ENCODE results near the gene ELN. TPM values are rescaled to one million over a fixed set of nuclear protein-coding genes. Genes with fewer than 3 reads are reported as not detected.

Gene ELN
- total and polyA plus RNA-seq, 2 experiments from 2014 or later: 539 to 698 TPM

DNA sequence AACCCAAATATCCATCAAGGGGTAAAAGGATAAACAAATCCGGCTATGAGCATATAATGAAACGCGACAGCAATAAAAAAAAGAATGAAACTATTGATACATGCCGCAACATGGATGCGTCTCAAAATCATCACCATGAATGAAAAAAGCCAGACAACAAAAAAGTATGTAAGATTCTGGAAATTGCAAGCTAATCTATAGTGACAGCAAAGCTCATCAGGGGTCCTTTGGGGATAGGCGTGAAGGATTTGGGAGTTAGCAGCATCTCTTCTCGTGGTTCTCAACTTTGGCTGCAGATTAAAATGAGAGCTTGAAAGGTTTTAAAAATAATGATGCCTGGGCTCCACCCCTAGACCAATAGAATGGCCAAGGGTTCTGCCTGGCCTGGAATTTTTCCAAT lies 46.0 kb upstream of the ELN start:
- H3K27ac ChIP-seq: no peak overlapping the region
- no peaks in the 10 kb centered on the region for H3K9me3 ChIP-seq (ENCODE audit: low read depth)
- TF ChIP-seq EZH2 (IDR thresholded peaks at IDR 0.05; ENCODE audit: insufficient read depth, poor library complexity, severe bottlenecking): no peak
- TF ChIP-seq EZH2phosphoT487 (IDR thresholded peaks at IDR 0.05; ENCODE audit: insufficient read depth, low read depth): no peak
- H3K27me3 ChIP-seq (replicated peaks; ENCODE audit: insufficient read depth): no peaks in the 10 kb centered on the region
- H3K79me2 ChIP-seq (ENCODE audit: insufficient read depth): no peaks in the 10 kb centered on the region
- no peak overlapping the region for H3K9ac ChIP-seq
- no peaks in the 10 kb centered on the region for H3K36me3 ChIP-seq (ENCODE audit: low read depth)
- H3K4me1 ChIP-seq (ENCODE audit: insufficient read depth): peaks cover 27% of the 10 kb centered on the region
- no peak overlapping the region for H3K4me3 ChIP-seq
- H4K20me1 ChIP-seq (ENCODE audit: insufficient read depth): no peaks in the 10 kb centered on the region
- in situ Hi-C loops (cut with MboI): no loop called here
- H3K9me2 ChIP-seq (ENCODE audit: insufficient read depth): no peaks in the 10 kb centered on the region
- no peaks in the 10 kb centered on the region; the same call in 1 of the 2 replicates for H3F3A ChIP-seq (ENCODE audit: insufficient read depth)
- DNase-seq: no peak
- WGBS, 2 experiments (ENCODE audit: low coverage in 1 of 2, low lambda C conversion rate in 2 of 2, missing lambda C conversion rate in 2 of 2): 49 to 50% methylated on average over 7 of the region's 7 CpGs
- H2AFZ ChIP-seq: no peak overlapping the region
- no peak overlapping the region for H3K4me2 ChIP-seq (ENCODE audit: unreplicated experiment)

- TF ChIP-seq EZH2 (IDR thresholded peaks at IDR 0.05; ENCODE audit: insufficient read depth, poor library complexity, severe bottlenecking): no peak
- TF ChIP-seq EZH2phosphoT487 (IDR thresholded peaks at IDR 0.05; ENCODE audit: insufficient read depth, low read depth): no peak
- in situ Hi-C loops (cut with MboI): no loop called here
- 66% methylated on average over 18 to 19 of the region's 22 CpGs for WGBS, 2 experiments (ENCODE audit: low coverage in 1 of 2, low lambda C conversion rate in 2 of 2, missing lambda C conversion rate in 2 of 2)
- Histone ChIP-seq H3K36me3 (ENCODE audit: low read depth) (no peaks in the 10 kb centered on the region), H3K9me3 (ENCODE audit: low read depth) (no peaks in the 10 kb centered on the region), H4K20me1 (ENCODE audit: insufficient read depth) (no peaks in the 10 kb centered on the region), H3F3A (ENCODE audit: insufficient read depth) (no peaks in the 10 kb centered on the region), H3K4me2 (ENCODE audit: unreplicated experiment) (no peak overlapping the region), H3K9me2 (ENCODE audit: insufficient read depth) (no peaks in the 10 kb centered on the region), H3K27ac (no peak overlapping the region), H3K4me1 (ENCODE audit: insufficient read depth) (peaks cover 11% of the 10 kb centered on the region), H3K4me3 (no peak overlapping the region), H2AFZ (no peak overlapping the region), H3K79me2 (ENCODE audit: insufficient read depth) (no peaks in the 10 kb centered on the region), H3K27me3 (replicated peaks; ENCODE audit: insufficient read depth) (no peaks in the 10 kb centered on the region), H3K9ac (no peak overlapping the region)
- no peak for DNase-seq
Measured at GRCh38 chr7:73983437-73984164, 44.4 kb upstream of the ELN start.

DNA sequence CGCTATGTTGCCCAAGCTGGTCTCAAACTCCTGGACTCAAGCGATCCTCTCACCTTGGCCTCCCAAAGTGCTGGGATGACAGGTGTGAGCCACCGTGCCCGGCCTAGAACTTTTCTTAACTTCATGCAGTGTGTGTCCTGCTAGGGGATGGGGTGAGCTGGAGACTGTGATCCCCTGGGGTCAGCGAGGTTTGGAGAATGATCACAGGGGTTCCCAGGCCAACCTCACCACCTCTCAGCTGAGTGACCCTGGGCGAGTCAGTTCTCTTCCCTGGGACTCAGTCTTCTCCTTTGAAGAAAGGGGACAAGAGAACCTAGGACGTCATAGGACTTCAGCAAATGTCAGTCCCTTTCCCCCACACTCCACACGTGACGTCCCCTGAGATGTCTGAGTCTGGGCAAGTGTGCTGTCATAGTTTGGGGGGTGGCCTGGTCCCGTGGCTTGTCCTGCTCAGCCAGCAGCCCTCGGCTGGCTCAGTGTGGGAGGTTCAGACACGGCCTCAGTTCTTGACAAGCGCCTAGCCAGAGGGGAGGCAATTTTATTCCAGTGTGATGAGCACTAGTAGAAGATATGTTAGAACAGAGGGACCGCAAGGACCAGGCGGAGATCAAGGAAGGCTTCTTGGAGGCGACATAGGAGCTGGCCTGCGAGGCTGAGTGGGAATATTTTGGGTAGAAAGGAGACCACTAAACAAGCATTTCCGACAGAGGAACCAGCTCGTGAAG lies 43.3 kb upstream of the ELN start:
- Histone ChIP-seq H3K79me2 (ENCODE audit: insufficient read depth) (no peaks in the 10 kb centered on the region), H3K4me2 (ENCODE audit: unreplicated experiment) (no peak overlapping the region), H3K27ac (no peak overlapping the region), H3K9me2 (ENCODE audit: insufficient read depth) (no peaks in the 10 kb centered on the region), H2AFZ (no peak overlapping the region), H4K20me1 (ENCODE audit: insufficient read depth) (no peaks in the 10 kb centered on the region), H3K4me1 (ENCODE audit: insufficient read depth) (peaks cover 7% of the 10 kb centered on the region), H3F3A (ENCODE audit: insufficient read depth) (no peaks in the 10 kb centered on the region), H3K9me3 (ENCODE audit: low read depth) (no peaks in the 10 kb centered on the region), H3K4me3 (no peak overlapping the region), H3K9ac (no peak overlapping the region), H3K36me3 (ENCODE audit: low read depth) (no peaks in the 10 kb centered on the region), H3K27me3 (replicated peaks; ENCODE audit: insufficient read depth) (no peaks in the 10 kb centered on the region)
- DNase-seq: no peak
- TF ChIP-seq EZH2 (IDR thresholded peaks at IDR 0.05; ENCODE audit: insufficient read depth, poor library complexity, severe bottlenecking) (no peak), EZH2phosphoT487 (IDR thresholded peaks at IDR 0.05; ENCODE audit: insufficient read depth, low read depth) (no peak)
- 87 to 88% methylated on average over 19 of the region's 19 CpGs for WGBS, 2 experiments (ENCODE audit: low coverage in 1 of 2, low lambda C conversion rate in 2 of 2, missing lambda C conversion rate in 2 of 2)
- in situ Hi-C loops (cut with MboI): no loop called here

- peak overlapping the region; percentile 54 for H3K9ac ChIP-seq
- peaks cover 7% of the 10 kb centered on the region for H3K4me1 ChIP-seq (ENCODE audit: insufficient read depth)
- in situ Hi-C loops (cut with MboI): no loop called here
- no peaks in the 10 kb centered on the region for H3K79me2 ChIP-seq (ENCODE audit: insufficient read depth)
- no peak for DNase-seq
- 61 to 65% methylated on average over 12 to 13 of the region's 13 CpGs for WGBS, 2 experiments (ENCODE audit: low coverage in 1 of 2, low lambda C conversion rate in 2 of 2, missing lambda C conversion rate in 2 of 2)
- H3K36me3 ChIP-seq (ENCODE audit: low read depth): no peaks in the 10 kb centered on the region
- no peak for TF ChIP-seq EZH2 (IDR thresholded peaks at IDR 0.05; ENCODE audit: insufficient read depth, poor library complexity, severe bottlenecking)
- TF ChIP-seq EZH2phosphoT487 (IDR thresholded peaks at IDR 0.05; ENCODE audit: insufficient read depth, low read depth): no peak
- no peaks in the 10 kb centered on the region for H4K20me1 ChIP-seq (ENCODE audit: insufficient read depth)
- H3K27me3 ChIP-seq (replicated peaks; ENCODE audit: insufficient read depth): no peaks in the 10 kb centered on the region
- no peak overlapping the region for H3K4me2 ChIP-seq (ENCODE audit: unreplicated experiment)
- H3K4me3 ChIP-seq: no peak overlapping the region
- no peaks in the 10 kb centered on the region for H3F3A ChIP-seq (ENCODE audit: insufficient read depth)
- H3K27ac ChIP-seq: no peak overlapping the region
- peak overlapping the region; percentile 77 for H2AFZ ChIP-seq
- H3K9me2 ChIP-seq (ENCODE audit: insufficient read depth): no peaks in the 10 kb centered on the region
- H3K9me3 ChIP-seq (ENCODE audit: low read depth): no peaks in the 10 kb centered on the region
Measured at GRCh38 chr7:73985737-73986141, 42.2 kb upstream of the ELN start.
